PC-9 (cell line): Measurements from ENCODE around the gene AHI1. TPM values are rescaled to one million over a fixed set of nuclear protein-coding genes. Genes with fewer than 3 reads are reported as not detected.

ENCODE experiments used
- BruUV-seq: library from RNA; stranded (reverse); fragments of 400-500 nt; replicated peaks from 2 replicates; lab custom pipeline; 2021; lab: Mats Ljungman, UMichigan
- CTCF ChIA-PET: fragments of 300-600 bp; sonication (Branson Sonifier 250); formaldehyde crosslinking; loops from one replicate; lab custom pipeline; 2022; ENCODE audit warnings: antibody characterized with exemption; lab: Charles Lee
- POLR2A ChIA-PET: fragments of 300-600 bp; sonication (Branson Sonifier 250); formaldehyde crosslinking; loops from one replicate; lab custom pipeline; 2022; ENCODE audit warnings: antibody characterized with exemption; ENCODE audit not compliant: unreplicated experiment; lab: Charles Lee
- DNase-seq, 2 experiments: peaks; one replicate each; pipeline versions ENCODE4 v3.0.0 to v3.0.0-alpha.2; 2015 to 2022; ENCODE audit warnings: mixed read lengths in 1 of 2
- H2AFZ ChIP-seq: fragments of 200-600 bp; sonication (generic); 2 replicates; pipeline ENCODE4 v1.8.1; 2017; ENCODE audit warnings: antibody characterized with exemption
- H3F3A ChIP-seq: fragments of 200-600 bp; sonication (generic); 2 replicates; pipeline ENCODE4 v1.8.1; 2017; ENCODE audit warnings: antibody characterized with exemption, mild to moderate bottlenecking, low read depth; ENCODE audit not compliant: insufficient read depth
- H3K27ac ChIP-seq: fragments of 200-600 bp; sonication (generic); 2 replicates; pipeline ENCODE4 v1.6.1; 2016; ENCODE audit warnings: mixed run types
- H3K27me3 ChIP-seq: fragments of 200-600 bp; sonication (generic); 2 replicates; pipeline ENCODE4 v1.6.1; 2016; ENCODE audit warnings: low read depth, mixed run types; ENCODE audit not compliant: insufficient read depth
- H3K36me3 ChIP-seq: fragments of 200-600 bp; sonication (generic); 2 replicates; pipeline ENCODE4 v1.6.1; 2016; ENCODE audit warnings: low read depth, mixed run types
- H3K4me1 ChIP-seq: fragments of 200-600 bp; sonication (generic); replicated peaks from 2 replicates; pipeline ENCODE4 v1.6.1; 2016; ENCODE audit warnings: mixed run types; ENCODE audit not compliant: insufficient read depth
- H3K4me2 ChIP-seq: fragments of 200-600 bp; sonication (generic); 2 replicates; pipeline ENCODE4 v1.6.1; 2017; ENCODE audit warnings: mixed run types
- H3K4me3 ChIP-seq: fragments of 200-600 bp; sonication (generic); 2 replicates; pipeline ENCODE4 v1.6.1; 2016; ENCODE audit warnings: mixed run types
- H3K79me2 ChIP-seq: fragments of 200-600 bp; sonication (generic); 2 replicates; pipeline ENCODE4 v1.6.1; 2017; ENCODE audit warnings: low read depth, mixed run types
- H3K9me2 ChIP-seq: fragments of 200-600 bp; sonication (generic); 2 replicates; pipeline ENCODE4 v1.8.1; 2017; ENCODE audit warnings: mild to moderate bottlenecking; ENCODE audit not compliant: insufficient read depth
- H3K9me3 ChIP-seq: fragments of 200-600 bp; sonication (generic); 2 replicates; pipeline ENCODE4 v1.8.1; 2016; ENCODE audit warnings: low read depth; ENCODE audit not compliant: insufficient read depth
- H4K20me1 ChIP-seq: fragments of 200-600 bp; sonication (generic); 2 replicates; pipeline ENCODE4 v1.8.1; 2017; ENCODE audit not compliant: insufficient read depth
- EZH2 ChIP-seq: fragments of 200-600 bp; sonication (generic); IDR thresholded peaks from 2 replicates; pipeline ENCODE4 v1.8.0; 2017; ENCODE audit warnings: antibody characterized with exemption, low read depth
- intact Hi-C: fragments of 100-400 bp; cut with micrococcal nuclease; formaldehyde crosslinking; loops from one replicate; pipeline ENCODE4 v1.10.0; 2022; ENCODE audit not compliant: unreplicated experiment
- total RNA-seq: library from RNA; stranded (reverse); gene quantifications from 2 replicates; pipeline ENCODE4 v1.2.3, GENCODE V29; 2021
- TF ChIP-seq, protein P1 (sequence below): fragments of 200-600 bp; sonication (generic); conservative IDR thresholded peaks from 2 replicates; pipeline ENCODE4 v1.6.1; 2017; ENCODE audit warnings: mixed run types, antibody characterized with exemption, mild to moderate bottlenecking, moderate library complexity

The AHI1 gene
- total RNA-seq, 1 experiment from 2014 or later = 19.9 TPM

DNA sequence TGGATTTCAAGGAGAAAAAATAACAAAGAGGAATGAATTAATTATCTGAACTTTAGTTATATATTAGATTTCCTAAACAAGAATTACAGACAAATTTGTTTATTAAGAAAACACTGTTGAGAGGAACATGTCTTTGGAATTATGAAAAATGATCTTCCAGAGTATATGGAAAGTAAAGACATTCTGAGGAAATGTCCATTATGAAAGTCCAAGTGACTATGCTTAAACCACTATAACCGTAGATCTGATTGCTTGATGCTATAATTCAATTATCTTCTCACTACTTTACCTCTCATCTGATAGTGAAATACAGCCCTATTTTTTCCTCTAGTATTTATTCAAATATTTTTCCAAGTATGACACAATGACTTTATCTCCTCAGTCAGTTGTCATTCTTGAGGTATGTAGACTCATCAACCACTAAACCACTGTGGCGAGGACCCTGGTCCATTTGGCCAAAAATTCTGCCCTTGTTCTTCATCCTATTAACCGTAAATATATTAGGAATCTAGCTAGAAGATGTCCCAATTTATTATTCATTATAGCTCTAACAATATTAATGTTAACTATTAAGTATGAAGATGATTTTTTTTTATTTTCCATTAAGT is 37.3 kb upstream of the AHI1 start:
- CTCF ChIA-PET = interaction anchor here (0.6 to 1.3 kb wide), 3 partner anchors 692 to 1016 kb away, joined by 3 to 7 read pairs (median 4); partner anchors contain the start of gene MTFR2
- no TSS peak for BruUV-seq
- H3K4me1 ChIP-seq = peaks cover 13% of the 10 kb centered on the region

DNA sequence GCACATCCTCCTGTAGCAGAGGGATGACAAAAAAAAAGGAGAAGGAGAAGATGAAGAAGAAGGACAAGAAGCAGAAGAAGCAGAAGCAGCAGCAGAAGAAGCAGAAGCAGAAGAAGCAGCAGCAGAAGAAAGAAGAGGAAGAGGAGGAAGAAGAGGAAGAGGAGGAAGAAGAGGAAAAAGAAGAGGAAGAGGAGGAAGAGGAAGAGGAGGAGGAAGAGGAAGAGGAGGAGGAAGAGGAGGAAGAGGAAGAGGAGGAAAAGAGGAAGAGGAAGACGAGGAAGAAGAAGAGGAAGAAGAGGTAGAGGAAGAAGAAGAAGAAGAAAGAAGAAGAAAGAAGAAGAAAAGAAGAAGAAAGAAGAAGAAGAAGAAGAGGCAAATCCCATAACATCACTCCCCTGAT is 35.0 kb upstream of the AHI1 start:
- no peak overlapping the region for H3K27ac ChIP-seq
- intact Hi-C loops = loop anchor here (10.0 kb wide), 2 partner anchors 78 to 782 kb away; no protein-coding TSS in a partner anchor
- TF ChIP-seq, protein P1, sequence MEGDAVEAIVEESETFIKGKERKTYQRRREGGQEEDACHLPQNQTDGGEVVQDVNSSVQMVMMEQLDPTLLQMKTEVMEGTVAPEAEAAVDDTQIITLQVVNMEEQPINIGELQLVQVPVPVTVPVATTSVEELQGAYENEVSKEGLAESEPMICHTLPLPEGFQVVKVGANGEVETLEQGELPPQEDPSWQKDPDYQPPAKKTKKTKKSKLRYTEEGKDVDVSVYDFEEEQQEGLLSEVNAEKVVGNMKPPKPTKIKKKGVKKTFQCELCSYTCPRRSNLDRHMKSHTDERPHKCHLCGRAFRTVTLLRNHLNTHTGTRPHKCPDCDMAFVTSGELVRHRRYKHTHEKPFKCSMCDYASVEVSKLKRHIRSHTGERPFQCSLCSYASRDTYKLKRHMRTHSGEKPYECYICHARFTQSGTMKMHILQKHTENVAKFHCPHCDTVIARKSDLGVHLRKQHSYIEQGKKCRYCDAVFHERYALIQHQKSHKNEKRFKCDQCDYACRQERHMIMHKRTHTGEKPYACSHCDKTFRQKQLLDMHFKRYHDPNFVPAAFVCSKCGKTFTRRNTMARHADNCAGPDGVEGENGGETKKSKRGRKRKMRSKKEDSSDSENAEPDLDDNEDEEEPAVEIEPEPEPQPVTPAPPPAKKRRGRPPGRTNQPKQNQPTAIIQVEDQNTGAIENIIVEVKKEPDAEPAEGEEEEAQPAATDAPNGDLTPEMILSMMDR = no peak
- TF ChIP-seq EZH2 = no peak
- no peaks in the 10 kb centered on the region for H3K9me3 ChIP-seq
- peaks cover 5% of the 10 kb centered on the region for H3K4me1 ChIP-seq
- no peak overlapping the region for H3K4me3 ChIP-seq
- H3K9me2 ChIP-seq = no peaks in the 10 kb centered on the region; the same call in 1 of the 2 replicates
- no peaks in the 10 kb centered on the region for H3K79me2 ChIP-seq
- H3K36me3 ChIP-seq = no peaks in the 10 kb centered on the region
- BruUV-seq = no TSS peak
- DNase-seq = no peak
- H3K4me2 ChIP-seq = no peak overlapping the region
- H4K20me1 ChIP-seq = no peaks in the 10 kb centered on the region
- ChIA-PET CTCF (no interaction called here), POLR2A (no interaction called here)
- no peaks in the 10 kb centered on the region for H3K27me3 ChIP-seq
- no peaks in the 10 kb centered on the region for H3F3A ChIP-seq
- no peak overlapping the region for H2AFZ ChIP-seq

More for the DNA sequence above, 37.3 kb upstream of the AHI1 start:
- Histone ChIP-seq H2AFZ (no peak overlapping the region), H3F3A (no peaks in the 10 kb centered on the region), H3K4me2 (no peak overlapping the region), H3K9me2 (no peaks in the 10 kb centered on the region; the same call in 1 of the 2 replicates), H3K79me2 (no peaks in the 10 kb centered on the region), H3K9me3 (0 out of 2 replicates have a peak, but pooled peaks cover under 1% of the 10 kb centered on the region), H3K27ac (no peak overlapping the region), H3K27me3 (no peaks in the 10 kb centered on the region), H4K20me1 (no peaks in the 10 kb centered on the region), H3K4me3 (no peak overlapping the region), H3K36me3 (no peaks in the 10 kb centered on the region)
- TF ChIP-seq EZH2 = no peak
- TF ChIP-seq, protein P1 = no peak
- intact Hi-C loops = loop anchor here (5.0 to 10.0 kb wide), 4 partner anchors 80 to 780 kb away; partner anchors contain the start of gene PDE7B
- POLR2A ChIA-PET = interaction anchor here (0.6 kb wide), 2 partner anchors 21 to 62 kb away, joined by 4 to 21 read pairs; no protein-coding TSS in a partner anchor
- no peak for DNase-seq

DNA sequence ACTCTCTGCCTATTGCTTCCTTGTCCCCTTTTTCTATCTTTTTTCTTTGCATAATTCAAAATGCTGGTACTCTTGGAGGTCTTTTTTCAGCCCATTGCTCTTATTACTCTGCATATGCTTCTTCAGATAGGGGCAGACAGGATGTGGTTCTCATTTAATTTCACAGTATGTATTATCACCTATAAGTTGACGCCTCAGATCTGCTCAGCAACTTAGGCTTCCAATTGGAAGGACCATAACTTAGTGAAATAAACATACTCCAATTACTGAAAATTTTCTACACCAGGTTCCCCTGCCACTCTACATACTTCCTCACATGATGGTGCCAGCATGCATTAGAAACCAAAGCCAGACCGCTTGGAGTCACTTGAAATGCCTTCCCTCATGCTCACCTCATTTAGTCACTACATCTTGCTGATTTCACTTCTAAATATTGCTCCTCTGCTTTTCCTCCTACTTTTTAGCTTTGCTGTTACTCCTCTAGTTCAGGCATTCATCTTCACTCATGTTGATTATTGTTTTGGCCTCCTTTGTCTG is 34.5 kb upstream of the AHI1 start:
- Histone ChIP-seq H2AFZ (no peak overlapping the region), H3K27me3 (no peaks in the 10 kb centered on the region), H3K9me2 (no peaks in the 10 kb centered on the region; the same call in 1 of the 2 replicates), H3K27ac (no peak overlapping the region), H3K4me2 (no peak overlapping the region), H3K79me2 (no peaks in the 10 kb centered on the region), H3F3A (no peaks in the 10 kb centered on the region), H4K20me1 (no peaks in the 10 kb centered on the region), H3K36me3 (no peaks in the 10 kb centered on the region), H3K4me3 (no peak overlapping the region), H3K9me3 (no peaks in the 10 kb centered on the region), H3K4me1 (no peaks in the 10 kb centered on the region)
- no TSS peak for BruUV-seq
- ChIA-PET CTCF (no interaction called here), POLR2A (no interaction called here)
- TF ChIP-seq EZH2 = no peak
- TF ChIP-seq, protein P1 = no peak
- intact Hi-C loops = loop anchor here (10.0 kb wide), 2 partner anchors 77 to 783 kb away; no protein-coding TSS in a partner anchor
- no peak for DNase-seq
